Measurements from ENCODE around the gene DNASE1L1.

Gene DNASE1L1

DNA sequence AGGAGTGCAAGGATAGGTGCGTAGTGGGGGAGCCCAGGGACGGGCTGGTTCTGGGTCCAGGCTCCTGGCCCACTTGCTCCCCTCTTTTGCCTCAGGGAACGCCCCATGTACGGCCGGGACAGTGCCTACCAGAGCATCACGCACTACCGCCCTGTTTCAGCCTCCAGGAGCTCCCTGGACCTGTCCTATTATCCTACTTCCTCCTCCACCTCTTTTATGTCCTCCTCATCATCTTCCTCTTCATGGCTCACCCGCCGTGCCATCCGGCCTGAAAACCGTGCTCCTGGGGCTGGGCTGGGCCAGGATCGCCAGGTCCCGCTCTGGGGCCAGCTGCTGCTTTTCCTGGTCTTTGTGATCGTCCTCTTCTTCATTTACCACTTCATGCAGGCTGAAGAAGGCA lies 28.3 kb downstream of the DNASE1L1 start:
- no peak for DNase-seq

GRCh38 chrX:154380153-154380552 lies 28.9 kb downstream of the DNASE1L1 start:
- no peak for DNase-seq

GRCh38 chrX:154379569-154379951 lies 29.5 kb downstream of the DNASE1L1 start:
- DNase-seq: no peak

DNA sequence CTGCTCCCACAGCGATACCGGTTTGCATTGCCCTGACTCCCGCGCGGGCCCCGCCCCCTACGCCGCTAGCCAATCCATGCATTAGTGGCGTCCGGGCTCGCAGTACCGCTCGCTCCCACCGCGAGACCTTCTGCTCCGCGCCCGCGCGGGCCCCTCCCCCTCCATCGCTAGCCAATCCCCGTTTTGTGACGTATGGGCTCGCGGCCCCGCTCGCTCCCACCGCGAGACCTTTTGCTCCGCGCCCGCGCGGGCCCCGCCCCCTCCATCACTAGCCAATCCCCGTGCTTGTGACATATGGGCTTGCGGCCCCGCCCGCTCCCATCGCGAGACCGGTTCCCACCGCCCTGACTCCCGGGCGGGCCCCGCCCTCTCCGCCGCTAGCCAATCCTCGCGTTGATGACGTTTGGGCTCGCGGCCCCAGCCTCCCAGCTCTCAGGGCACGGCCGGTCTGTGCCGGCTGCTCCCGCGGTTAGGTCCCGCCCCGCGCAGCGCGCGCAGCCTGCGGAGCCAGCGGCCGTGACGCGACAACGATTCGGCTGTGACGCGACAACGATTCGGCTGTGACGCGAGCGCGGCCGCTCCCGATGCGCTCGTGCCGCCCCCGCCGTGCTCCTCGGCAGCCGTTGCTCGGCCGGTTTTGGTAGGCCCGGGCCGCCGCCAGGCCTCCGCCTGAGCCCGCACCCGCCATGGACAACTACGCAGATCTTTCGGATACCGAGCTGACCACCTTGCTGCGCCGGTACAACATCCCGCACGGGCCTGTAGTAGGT lies 30.1 kb downstream of the DNASE1L1 start, which contains the start of gene EMD:
TSS of gene EMD (plus strand) at position 497 of the 770 bp plus-strand sequence. CDS start at position 687, 190 bp downstream.
- DNase-seq: peak; percentile 97

GRCh38 chrX:154378059-154378798 lies 30.8 kb downstream of the DNASE1L1 start:
- DNase-seq: peak; percentile 51

GRCh38 chrX:154376774-154377173 lies 32.3 kb downstream of the DNASE1L1 start:
- DNase-seq: no peak

GRCh38 chrX:154375156-154375504 lies 33.9 kb downstream of the DNASE1L1 start:
- no peak for DNase-seq

- DNase-seq: peak; percentile 50
Observed at GRCh38 chrX:154374313-154375155, 34.5 kb downstream of the DNASE1L1 start, which contains the start of gene FLNA. FLNA (minus strand) TSS chrX:154374634; CDS start chrX:154371245, 3,389 bp downstream.

DNA sequence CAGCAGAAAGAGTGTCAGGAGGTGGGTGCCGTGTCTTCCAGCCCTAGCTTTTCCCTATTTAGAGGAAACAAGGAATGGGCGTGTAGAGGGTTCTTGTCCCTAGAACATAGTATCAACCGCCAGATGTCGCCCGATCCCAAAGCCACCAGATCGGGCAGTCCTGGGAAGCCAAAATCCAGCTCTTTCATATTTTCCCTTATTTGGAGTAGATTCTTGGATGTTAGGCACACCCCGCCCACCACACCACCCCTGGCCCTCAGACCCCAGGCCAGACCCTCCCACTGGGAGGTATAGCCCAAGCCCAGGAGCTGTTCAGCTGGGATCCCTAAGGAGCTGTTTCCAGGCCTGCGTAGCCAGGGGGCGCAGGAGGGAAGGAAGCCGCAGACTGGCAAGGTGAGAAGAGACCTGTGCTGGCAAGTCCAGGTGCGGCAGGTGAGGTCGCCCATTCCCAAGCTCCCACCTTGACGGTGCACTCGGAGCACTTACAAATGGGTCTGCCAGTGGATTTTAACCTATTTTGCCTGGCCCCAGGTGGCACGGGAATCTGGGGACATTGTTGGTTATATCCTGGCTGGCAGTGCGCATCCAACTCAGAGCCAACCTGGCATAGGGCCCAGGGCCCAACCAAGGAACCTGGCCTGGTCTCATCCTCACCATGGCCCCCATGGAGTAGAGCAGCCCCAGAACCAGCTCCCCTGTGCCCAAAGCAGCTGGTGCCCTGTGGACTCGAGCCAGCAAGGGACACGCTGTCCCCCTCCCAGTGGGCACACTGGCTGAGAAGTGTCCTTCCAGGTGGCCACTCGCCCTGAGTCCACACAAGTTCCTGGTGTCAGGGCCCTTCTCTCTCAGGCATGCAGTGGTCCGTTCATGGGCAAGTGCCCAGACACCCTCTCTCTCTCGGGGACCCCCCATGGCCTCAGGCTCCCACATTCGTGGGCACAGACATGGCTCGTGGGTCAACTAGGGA lies 35.4 kb downstream of the DNASE1L1 start:
- DNase-seq: peak; percentile 60

- peak; percentile 32 for DNase-seq
Observed at GRCh38 chrX:154372612-154373022, 36.4 kb downstream of the DNASE1L1 start.

DNA sequence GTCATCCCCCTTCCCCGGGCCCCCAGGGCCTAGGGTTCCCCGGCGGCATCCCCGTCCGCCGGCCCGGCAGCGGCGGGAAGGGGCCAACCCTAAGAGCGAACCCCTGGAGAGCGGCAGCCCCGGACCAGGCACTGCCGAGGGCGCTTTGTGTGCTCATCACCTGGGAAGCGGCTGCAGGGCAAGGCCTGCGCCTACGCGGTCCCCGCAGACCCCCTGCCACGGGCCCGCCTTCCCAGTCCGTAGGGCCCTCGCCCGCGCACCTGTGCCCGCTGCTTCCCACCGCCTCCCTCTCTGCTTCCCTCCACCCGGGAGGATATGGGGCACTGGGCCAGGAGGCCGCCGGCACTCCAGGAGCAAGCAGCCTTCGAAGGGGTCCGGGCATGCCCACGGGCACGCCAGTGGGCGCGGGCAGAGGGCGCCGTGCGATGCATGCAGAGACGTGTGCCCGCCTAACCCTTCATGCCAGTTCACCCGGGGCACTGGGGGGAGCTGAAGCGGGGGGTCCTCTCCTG lies 37.2 kb downstream of the DNASE1L1 start:
- no peak for DNase-seq

- peak; percentile 93 for DNase-seq
Observed at GRCh38 chrX:154371017-154371788, 37.9 kb downstream of the DNASE1L1 start.

GRCh38 chrX:154370300-154371016 lies 38.6 kb downstream of the DNASE1L1 start:
- peak; percentile 22 for DNase-seq

GRCh38 chrX:154369449-154370299 lies 39.4 kb downstream of the DNASE1L1 start:
- peak; percentile 79 for DNase-seq

DNA sequence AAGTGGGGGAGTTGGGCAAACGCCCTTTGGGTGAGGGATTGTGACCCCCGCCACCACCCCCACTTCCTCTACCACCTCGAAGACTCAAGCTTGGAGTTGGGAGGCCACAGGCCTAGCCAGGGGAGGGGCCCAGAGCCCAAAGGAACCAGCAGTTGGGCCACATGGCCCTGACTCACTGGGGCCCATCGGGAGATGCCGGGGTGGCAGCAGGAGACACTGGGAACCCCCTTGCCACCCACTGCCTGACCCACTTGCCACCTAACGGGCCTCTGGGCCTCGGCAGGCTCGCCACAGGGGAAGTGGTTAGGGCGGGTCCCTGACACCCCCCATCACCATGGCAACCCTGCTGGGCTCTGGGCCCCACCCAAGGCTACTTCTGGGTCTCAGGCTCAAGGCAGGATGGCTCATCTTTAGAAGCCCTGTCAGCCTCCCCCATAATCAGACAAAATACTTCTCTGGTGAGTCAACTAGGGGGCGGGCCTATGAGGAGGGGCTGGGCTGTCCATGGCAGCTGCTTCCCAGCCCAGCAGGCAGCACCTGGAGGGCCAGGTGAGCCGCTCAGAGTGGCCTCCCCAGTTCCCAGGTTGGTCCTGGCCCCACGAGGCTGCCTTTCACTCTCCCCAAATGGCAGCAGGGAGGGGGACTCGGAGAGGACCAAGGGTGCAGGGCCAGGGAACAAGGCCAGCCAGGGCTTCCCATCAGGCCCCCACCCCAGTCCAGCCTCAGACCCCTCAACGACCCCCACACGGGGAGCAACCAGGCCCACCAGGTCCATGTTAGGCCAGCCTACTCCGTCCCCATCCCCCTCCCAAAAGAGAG lies 40.2 kb downstream of the DNASE1L1 start:
- peak; percentile 93 for DNase-seq

GRCh38 chrX:154367474-154368308 lies 41.4 kb downstream of the DNASE1L1 start:
- DNase-seq: no peak

DNA sequence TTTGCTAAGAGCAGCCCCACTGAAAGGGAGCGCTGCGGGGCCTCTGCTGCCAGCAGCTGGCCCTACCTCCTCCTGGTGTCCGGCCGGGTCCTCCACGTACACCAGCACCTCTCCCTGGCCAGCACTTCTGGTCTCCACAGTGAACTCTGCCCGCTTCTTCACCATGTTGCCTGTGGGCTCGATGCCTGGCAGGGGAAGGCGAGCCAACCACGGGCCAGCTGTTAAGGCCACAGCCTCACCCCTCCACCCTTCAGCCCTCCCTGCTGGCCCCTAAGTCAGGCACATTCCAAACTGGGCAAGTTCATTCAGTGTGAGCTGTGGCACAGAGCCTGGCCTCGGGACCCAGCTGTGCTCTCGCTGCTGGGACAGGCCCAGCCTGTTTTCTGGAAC lies 42.4 kb downstream of the DNASE1L1 start:
- no peak for DNase-seq

Data from CD4-positive, alpha-beta T cell treated with Interleukin-17A for 4 hours (primary cell).